DND-41 (cell line): ENCODE results near the gene YTHDF1.

Source experiments
- CTCF ChIP-seq: IDR thresholded peaks from 2 replicates; pipeline ENCODE4 v1.5.1; 2012; ENCODE audit warnings: borderline replicate concordance, low read length, moderate library complexity, mild to moderate bottlenecking; ENCODE audit not compliant: poor library complexity, severe bottlenecking; ENCODE audit errors: extremely low read depth
- EZH2 ChIP-seq: IDR thresholded peaks from 3 replicates; pipeline ENCODE4 v1.6.1; 2012; ENCODE audit warnings: borderline replicate concordance, low read depth, mild to moderate bottlenecking, moderate library complexity, low read length, inconsistent platforms; ENCODE audit not compliant: severe bottlenecking

- no peak for TF ChIP-seq EZH2
- no peak for TF ChIP-seq CTCF
Observed at GRCh38 chr20:63249891-63250290, 34.0 kb upstream of the YTHDF1 start.
